Uterus (tissue), 4 donors: ENCODE results near the gene CHMP6. TPM values are rescaled to one million over a fixed set of nuclear protein-coding genes. Genes with fewer than 3 reads are reported as not detected.
"Not testable (repeated sequence)": the region's sequence is repeated elsewhere in the genome, so short reads cannot be mapped to it uniquely, and the experiment has no call there.

ENCODE experiments used
- DNase-seq, 2 donors: peaks; one replicate each; pipeline ENCODE4 v3.0.0-alpha.2; 2019 to 2020
- H3K27ac ChIP-seq, 2 donors: fragments of 200-600 bp; sonication (generic); 1 replicate in 1 of 2; 2 replicates in 1 of 2; pipeline ENCODE4 v1.5.1; 2016 to 2018
- H3K27me3 ChIP-seq, 2 donors: fragments of 200-600 bp; sonication (generic); one replicate each; pipeline ENCODE4 v1.5.1; 2018 to 2019; ENCODE audit warnings: control low read depth in 1 of 2
- H3K36me3 ChIP-seq, 2 donors: fragments of 200-600 bp; sonication (generic); one replicate each; pipeline ENCODE4 v1.5.1; 2019; ENCODE audit warnings: control low read depth in 1 of 2
- H3K4me1 ChIP-seq, 2 donors: fragments of 200-600 bp; sonication (generic); one replicate each; pipeline ENCODE4 v1.5.1; 2018 to 2019; ENCODE audit warnings: control low read depth in 1 of 2
- H3K4me3 ChIP-seq, 2 donors: fragments of 200-600 bp; sonication (generic); 1 replicate in 1 of 2; 2 replicates in 1 of 2; pipeline ENCODE4 v1.5.1; 2018 to 2019; ENCODE audit warnings: mild to moderate bottlenecking in 1 of 2
- H3K9me3 ChIP-seq, 2 donors: fragments of 200-600 bp; sonication (generic); one replicate each; pipeline ENCODE4 v1.5.1; 2019; ENCODE audit warnings: control low read depth in 1 of 2
- POLR2A ChIP-seq, 2 donors: fragments of 450-650 bp; IDR thresholded peaks; one replicate each; pipeline ENCODE4 v1.6.1; 2016; ENCODE audit warnings: antibody characterized with exemption in 2 of 2, mild to moderate bottlenecking in 1 of 2, moderate library complexity in 1 of 2
- intact Hi-C: fragments of 100-400 bp; cut with DNase I; formaldehyde crosslinking; loops from one replicate; pipeline ENCODE4 v1.15.1; 2023; ENCODE audit warnings: low total_unique reads
- total RNA-seq, 4 donors: library from RNA; depleted of rRNA in 3 of 4; stranded (reverse); fragments of >200 nt in 3 of 4; gene quantifications; one replicate each; pipeline versions ENCODE4 v1.1.0 to v1.2.4, GENCODE V29; 2014 to 2023
- TF ChIP-seq, protein P1 (sequence below), 4 experiments: fragments of 200-600 bp in 2 of 4; fragments of 450-650 bp in 2 of 4; sonication (generic) in 2 of 4; IDR thresholded peaks; one replicate each; pipeline ENCODE4 v1.5.1; 2016 to 2019; ENCODE audit warnings: antibody characterized with exemption in 4 of 4, mild to moderate bottlenecking in 2 of 4, moderate library complexity in 1 of 4
- donor health status: DM: yes; HTN: yes; CAD: no.

The CHMP6 gene
- total RNA-seq, 4 donors from 2014 or later = 3.6 to 33.2 (median 19.8) TPM

GRCh38 chr17:81012574-81013447 lies 21.2 kb downstream of the CHMP6 start:
- no peak overlapping the region for H3K4me3 ChIP-seq

GRCh38 chr17:81013642-81014041 lies 22.0 kb downstream of the CHMP6 start:
- TF ChIP-seq POLR2A (IDR thresholded peaks at IDR 0.05) = no peak
- TF ChIP-seq, protein P1, sequence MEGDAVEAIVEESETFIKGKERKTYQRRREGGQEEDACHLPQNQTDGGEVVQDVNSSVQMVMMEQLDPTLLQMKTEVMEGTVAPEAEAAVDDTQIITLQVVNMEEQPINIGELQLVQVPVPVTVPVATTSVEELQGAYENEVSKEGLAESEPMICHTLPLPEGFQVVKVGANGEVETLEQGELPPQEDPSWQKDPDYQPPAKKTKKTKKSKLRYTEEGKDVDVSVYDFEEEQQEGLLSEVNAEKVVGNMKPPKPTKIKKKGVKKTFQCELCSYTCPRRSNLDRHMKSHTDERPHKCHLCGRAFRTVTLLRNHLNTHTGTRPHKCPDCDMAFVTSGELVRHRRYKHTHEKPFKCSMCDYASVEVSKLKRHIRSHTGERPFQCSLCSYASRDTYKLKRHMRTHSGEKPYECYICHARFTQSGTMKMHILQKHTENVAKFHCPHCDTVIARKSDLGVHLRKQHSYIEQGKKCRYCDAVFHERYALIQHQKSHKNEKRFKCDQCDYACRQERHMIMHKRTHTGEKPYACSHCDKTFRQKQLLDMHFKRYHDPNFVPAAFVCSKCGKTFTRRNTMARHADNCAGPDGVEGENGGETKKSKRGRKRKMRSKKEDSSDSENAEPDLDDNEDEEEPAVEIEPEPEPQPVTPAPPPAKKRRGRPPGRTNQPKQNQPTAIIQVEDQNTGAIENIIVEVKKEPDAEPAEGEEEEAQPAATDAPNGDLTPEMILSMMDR (IDR thresholded peaks at IDR 0.05) = no peak
- H3K27me3 ChIP-seq = no peaks in the 10 kb centered on the region
- peaks cover 0 to 3% of the 10 kb centered on the region in 2 donors for H3K9me3 ChIP-seq
- H3K27ac ChIP-seq = no peak overlapping the region
- no peaks in the 10 kb centered on the region for H3K36me3 ChIP-seq
- DNase-seq = no peak
- H3K4me1 ChIP-seq = no peaks in the 10 kb centered on the region
- H3K4me3 ChIP-seq = no peak overlapping the region
- intact Hi-C loops = no loop called here

More at GRCh38 chr17:81012574-81013447, 21.2 kb downstream of the CHMP6 start:
- TF ChIP-seq, protein P1 (IDR thresholded peaks at IDR 0.05) = no peak
- TF ChIP-seq POLR2A (IDR thresholded peaks at IDR 0.05) = no peak
- H3K27ac ChIP-seq = no peak overlapping the region
- peaks cover 0 to 3% of the 10 kb centered on the region in 2 donors for H3K9me3 ChIP-seq
- no peaks in the 10 kb centered on the region for H3K27me3 ChIP-seq
- no peak for DNase-seq
- no peaks in the 10 kb centered on the region for H3K4me1 ChIP-seq
- no peaks in the 10 kb centered on the region for H3K36me3 ChIP-seq
- intact Hi-C loops = no loop called here

GRCh38 chr17:81015136-81015535 lies 23.5 kb downstream of the CHMP6 start:
- TF ChIP-seq, protein P1 (IDR thresholded peaks at IDR 0.05) = no peak
- no peak for TF ChIP-seq POLR2A (IDR thresholded peaks at IDR 0.05)
- H3K36me3 ChIP-seq = no peaks in the 10 kb centered on the region
- DNase-seq = no peak
- H3K9me3 ChIP-seq = peaks cover 0 to 3% of the 10 kb centered on the region in 2 donors
- no peak overlapping the region for H3K27ac ChIP-seq
- H3K27me3 ChIP-seq = no peaks in the 10 kb centered on the region
- H3K4me3 ChIP-seq = no peak overlapping the region
- no peaks in the 10 kb centered on the region for H3K4me1 ChIP-seq
- intact Hi-C loops = no loop called here

DNA sequence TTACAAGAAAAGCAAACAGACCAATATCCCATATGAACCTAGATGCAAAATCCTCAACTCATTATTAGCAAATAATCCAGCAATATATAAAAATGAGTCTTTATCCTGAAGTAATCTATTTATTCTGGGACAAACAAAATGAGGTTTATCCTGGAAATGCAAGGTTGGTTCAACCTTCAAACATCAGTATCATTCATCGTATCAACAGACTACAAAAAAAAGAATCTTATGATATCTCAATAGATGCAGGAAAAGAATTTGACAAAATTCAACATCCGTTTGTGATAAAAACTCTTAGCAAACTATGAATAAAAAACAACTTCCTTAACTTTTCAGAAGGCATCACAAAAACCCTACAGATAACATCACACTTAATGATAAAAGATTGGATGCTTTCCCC lies 24.9 kb downstream of the CHMP6 start:
- H3K36me3 ChIP-seq = no peaks in the 10 kb centered on the region
- no peaks in the 10 kb centered on the region for H3K9me3 ChIP-seq
- H3K27me3 ChIP-seq = no peaks in the 10 kb centered on the region
- H3K4me1 ChIP-seq = no peaks in the 10 kb centered on the region
- intact Hi-C loops = no loop called here
- H3K4me3 ChIP-seq = no peak overlapping the region
- no peak for TF ChIP-seq POLR2A (IDR thresholded peaks at IDR 0.05)
- TF ChIP-seq, protein P1 (IDR thresholded peaks at IDR 0.05) = no peak
- no peak overlapping the region for H3K27ac ChIP-seq
- DNase-seq = no peak

- intact Hi-C loops, H3K36me3 ChIP-seq, H3K4me3 ChIP-seq, H3K9me3 ChIP-seq, DNase-seq, H3K4me1 ChIP-seq, H3K27me3 ChIP-seq: not testable (repeated sequence)
- H3K27ac ChIP-seq = peak overlapping the region in 1 of 2 donors; percentile 79
These were observed 25.7 kb downstream of the CHMP6 start for GRCh38 chr17:81017330-81017729.
